Neural cell (in vitro differentiated cells): Measurements from ENCODE around the gene HEXIM2. TPM values are rescaled to one million over a fixed set of nuclear protein-coding genes. Genes with fewer than 3 reads are reported as not detected.

ENCODE experiments used
- H2AFZ ChIP-seq: fragments of 200-600, 300-800 bp; sonication (generic), shearing (Covaris generic); 2 replicates; pipeline ENCODE4 v1.6.0; 2014; ENCODE audit warnings: low read depth, mild to moderate bottlenecking, antibody characterized with exemption, low read length, moderate library complexity
- H3F3A ChIP-seq: fragments of 200-600 bp; shearing (Covaris generic); 2 replicates; pipeline ENCODE4 v1.6.1; 2016; ENCODE audit warnings: mild to moderate bottlenecking, moderate library complexity, mixed read lengths, antibody characterized with exemption, low read length; ENCODE audit not compliant: insufficient read depth, poor library complexity, severe bottlenecking
- H3K27ac ChIP-seq: fragments of 200-600, 300-800 bp; sonication (generic), shearing (Covaris generic); 2 replicates; pipeline ENCODE4 v1.5.1; 2014; ENCODE audit warnings: mild to moderate bottlenecking, low read length, moderate library complexity
- H3K27me3 ChIP-seq: fragments of 300-800, 200-600 bp; sonication (generic), shearing (Covaris generic); 2 replicates; pipeline ENCODE4 v1.6.0; 2014; ENCODE audit warnings: mild to moderate bottlenecking, low read depth, low read length, moderate library complexity; ENCODE audit not compliant: insufficient read depth
- H3K36me3 ChIP-seq: fragments of 300-800, 200-600 bp; sonication (generic), shearing (Covaris generic); 2 replicates; pipeline ENCODE4 v1.5.1; 2014; ENCODE audit warnings: mild to moderate bottlenecking, antibody characterized with exemption, low read length, moderate library complexity; ENCODE audit not compliant: insufficient read depth
- H3K4me2 ChIP-seq: fragments of 300-800, 200-600 bp; sonication (generic), shearing (Covaris generic); 2 replicates; pipeline ENCODE4 v1.6.0; 2014; ENCODE audit warnings: mild to moderate bottlenecking, low read length
- H3K4me3 ChIP-seq: fragments of 300-800, 200-600 bp; sonication (generic), shearing (Covaris generic); 2 replicates; pipeline ENCODE4 v1.5.1; 2014; ENCODE audit warnings: mild to moderate bottlenecking, low read length, moderate library complexity
- H3K79me2 ChIP-seq: fragments of 200-600 bp; shearing (Covaris generic); replicated peaks from 2 replicates; pipeline ENCODE4 v1.6.0; 2014; ENCODE audit warnings: mild to moderate bottlenecking, low read length, moderate library complexity; ENCODE audit not compliant: insufficient read depth
- H3K9ac ChIP-seq: fragments of 300-800, 200-600 bp; sonication (generic), shearing (Covaris generic); 2 replicates; pipeline ENCODE4 v1.6.1; 2016; ENCODE audit warnings: mild to moderate bottlenecking, low read length, mixed read lengths
- H3K9me2 ChIP-seq: fragments of 200-600 bp; shearing (Covaris generic); 2 replicates; pipeline ENCODE4 v1.6.1; 2016; ENCODE audit warnings: mild to moderate bottlenecking, low read length, mixed read lengths; ENCODE audit not compliant: insufficient read depth
- H3K9me3 ChIP-seq: fragments of 200-600, 300-800 bp; sonication (generic), shearing (Covaris generic); 2 replicates; pipeline ENCODE4 v1.6.1; 2016; ENCODE audit warnings: mild to moderate bottlenecking, mixed run types, low read length, moderate library complexity, mixed read lengths
- H4K20me1 ChIP-seq: fragments of 200-600 bp; shearing (Covaris generic); 2 replicates; pipeline ENCODE4 v1.6.1; 2016; ENCODE audit warnings: mild to moderate bottlenecking, mixed run types; ENCODE audit not compliant: insufficient read depth
- EP300 ChIP-seq: fragments of 450-650 bp; conservative IDR thresholded peaks from 2 replicates; pipeline ENCODE4 v1.6.1; 2014; ENCODE audit warnings: antibody characterized with exemption, mild to moderate bottlenecking, moderate library complexity; ENCODE audit not compliant: poor library complexity, severe bottlenecking
- EZH2 ChIP-seq: fragments of 200-600, 300-800 bp; shearing (Covaris generic), sonication (generic); IDR thresholded peaks from 2 replicates; pipeline ENCODE4 v1.6.1; 2014; ENCODE audit warnings: antibody characterized with exemption, low read length, borderline replicate concordance, mild to moderate bottlenecking; ENCODE audit not compliant: insufficient read depth, poor library complexity, severe bottlenecking
- MXI1 ChIP-seq: fragments of 450-650 bp; conservative IDR thresholded peaks from 2 replicates; pipeline ENCODE4 v1.6.1; 2014; ENCODE audit warnings: antibody characterized with exemption, mild to moderate bottlenecking; ENCODE audit not compliant: poor library complexity, severe bottlenecking
- POLR2AphosphoS5 ChIP-seq: IDR thresholded peaks from 2 replicates; pipeline ENCODE4 v1.6.1; 2012
- RAD21 ChIP-seq: fragments of 450-650 bp; conservative IDR thresholded peaks from 2 replicates; pipeline ENCODE4 v1.6.1; 2014; ENCODE audit warnings: antibody characterized with exemption, mild to moderate bottlenecking, moderate library complexity
- SMC3 ChIP-seq: fragments of 450-650 bp; conservative IDR thresholded peaks from 2 replicates; pipeline ENCODE4 v1.6.1; 2014; ENCODE audit warnings: antibody characterized with exemption, mild to moderate bottlenecking, moderate library complexity; ENCODE audit not compliant: poor library complexity
- TAF1 ChIP-seq: IDR thresholded peaks from 2 replicates; pipeline ENCODE4 v1.6.1; 2012; ENCODE audit warnings: low read depth
- polyA plus RNA-seq: library from polyadenylated mRNA; depleted of rRNA; stranded (reverse); fragments of >200 nt; gene quantifications from 2 replicates; pipeline ENCODE4 v1.2.3, GENCODE V29; 2014
- TF ChIP-seq, protein P1 (sequence below): fragments of 450-650 bp; IDR thresholded peaks from 2 replicates; pipeline ENCODE4 v1.5.1; 2014; ENCODE audit warnings: antibody characterized with exemption, mild to moderate bottlenecking, moderate library complexity; ENCODE audit not compliant: poor library complexity, severe bottlenecking
- TF ChIP-seq, protein P2 (sequence below): IDR thresholded peaks from 2 replicates; pipeline ENCODE4 v1.6.1; 2012; ENCODE audit warnings: borderline replicate concordance

HEXIM2 gene
- polyA plus RNA-seq, 1 donor from 2014 or later = 13.9 TPM

- peaks cover 4% of the 10 kb centered on the region for H4K20me1 ChIP-seq
- no peaks in the 10 kb centered on the region for H3K27me3 ChIP-seq
- H3K27ac ChIP-seq = peak overlapping the region; percentile 93
- peaks cover 4% of the 10 kb centered on the region for H3F3A ChIP-seq
- no peak overlapping the region for H2AFZ ChIP-seq
- peak overlapping the region; percentile 86 for H3K4me3 ChIP-seq
- H3K36me3 ChIP-seq = no peaks in the 10 kb centered on the region
- H3K4me2 ChIP-seq = peak overlapping the region; percentile 100
- H3K9me3 ChIP-seq = no peaks in the 10 kb centered on the region
- H3K9ac ChIP-seq = peak overlapping the region; percentile 81
- H3K9me2 ChIP-seq = no peaks in the 10 kb centered on the region
- TF ChIP-seq RAD21 (peak; percentile 57), POLR2AphosphoS5 (peak; percentile 28), TAF1 (no peak), EZH2 (no peak), SMC3 (peak; percentile 55), EP300 (no peak), MXI1 (no peak)
- TF ChIP-seq, protein P1, sequence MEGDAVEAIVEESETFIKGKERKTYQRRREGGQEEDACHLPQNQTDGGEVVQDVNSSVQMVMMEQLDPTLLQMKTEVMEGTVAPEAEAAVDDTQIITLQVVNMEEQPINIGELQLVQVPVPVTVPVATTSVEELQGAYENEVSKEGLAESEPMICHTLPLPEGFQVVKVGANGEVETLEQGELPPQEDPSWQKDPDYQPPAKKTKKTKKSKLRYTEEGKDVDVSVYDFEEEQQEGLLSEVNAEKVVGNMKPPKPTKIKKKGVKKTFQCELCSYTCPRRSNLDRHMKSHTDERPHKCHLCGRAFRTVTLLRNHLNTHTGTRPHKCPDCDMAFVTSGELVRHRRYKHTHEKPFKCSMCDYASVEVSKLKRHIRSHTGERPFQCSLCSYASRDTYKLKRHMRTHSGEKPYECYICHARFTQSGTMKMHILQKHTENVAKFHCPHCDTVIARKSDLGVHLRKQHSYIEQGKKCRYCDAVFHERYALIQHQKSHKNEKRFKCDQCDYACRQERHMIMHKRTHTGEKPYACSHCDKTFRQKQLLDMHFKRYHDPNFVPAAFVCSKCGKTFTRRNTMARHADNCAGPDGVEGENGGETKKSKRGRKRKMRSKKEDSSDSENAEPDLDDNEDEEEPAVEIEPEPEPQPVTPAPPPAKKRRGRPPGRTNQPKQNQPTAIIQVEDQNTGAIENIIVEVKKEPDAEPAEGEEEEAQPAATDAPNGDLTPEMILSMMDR = peak; percentile 88
- TF ChIP-seq, protein P2, sequence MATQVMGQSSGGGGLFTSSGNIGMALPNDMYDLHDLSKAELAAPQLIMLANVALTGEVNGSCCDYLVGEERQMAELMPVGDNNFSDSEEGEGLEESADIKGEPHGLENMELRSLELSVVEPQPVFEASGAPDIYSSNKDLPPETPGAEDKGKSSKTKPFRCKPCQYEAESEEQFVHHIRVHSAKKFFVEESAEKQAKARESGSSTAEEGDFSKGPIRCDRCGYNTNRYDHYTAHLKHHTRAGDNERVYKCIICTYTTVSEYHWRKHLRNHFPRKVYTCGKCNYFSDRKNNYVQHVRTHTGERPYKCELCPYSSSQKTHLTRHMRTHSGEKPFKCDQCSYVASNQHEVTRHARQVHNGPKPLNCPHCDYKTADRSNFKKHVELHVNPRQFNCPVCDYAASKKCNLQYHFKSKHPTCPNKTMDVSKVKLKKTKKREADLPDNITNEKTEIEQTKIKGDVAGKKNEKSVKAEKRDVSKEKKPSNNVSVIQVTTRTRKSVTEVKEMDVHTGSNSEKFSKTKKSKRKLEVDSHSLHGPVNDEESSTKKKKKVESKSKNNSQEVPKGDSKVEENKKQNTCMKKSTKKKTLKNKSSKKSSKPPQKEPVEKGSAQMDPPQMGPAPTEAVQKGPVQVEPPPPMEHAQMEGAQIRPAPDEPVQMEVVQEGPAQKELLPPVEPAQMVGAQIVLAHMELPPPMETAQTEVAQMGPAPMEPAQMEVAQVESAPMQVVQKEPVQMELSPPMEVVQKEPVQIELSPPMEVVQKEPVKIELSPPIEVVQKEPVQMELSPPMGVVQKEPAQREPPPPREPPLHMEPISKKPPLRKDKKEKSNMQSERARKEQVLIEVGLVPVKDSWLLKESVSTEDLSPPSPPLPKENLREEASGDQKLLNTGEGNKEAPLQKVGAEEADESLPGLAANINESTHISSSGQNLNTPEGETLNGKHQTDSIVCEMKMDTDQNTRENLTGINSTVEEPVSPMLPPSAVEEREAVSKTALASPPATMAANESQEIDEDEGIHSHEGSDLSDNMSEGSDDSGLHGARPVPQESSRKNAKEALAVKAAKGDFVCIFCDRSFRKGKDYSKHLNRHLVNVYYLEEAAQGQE = no peak
- peaks cover 24% of the 10 kb centered on the region for H3K79me2 ChIP-seq
Observed at GRCh38 chr17:45149037-45149668, 12.5 kb upstream of the HEXIM2 start.

DNA sequence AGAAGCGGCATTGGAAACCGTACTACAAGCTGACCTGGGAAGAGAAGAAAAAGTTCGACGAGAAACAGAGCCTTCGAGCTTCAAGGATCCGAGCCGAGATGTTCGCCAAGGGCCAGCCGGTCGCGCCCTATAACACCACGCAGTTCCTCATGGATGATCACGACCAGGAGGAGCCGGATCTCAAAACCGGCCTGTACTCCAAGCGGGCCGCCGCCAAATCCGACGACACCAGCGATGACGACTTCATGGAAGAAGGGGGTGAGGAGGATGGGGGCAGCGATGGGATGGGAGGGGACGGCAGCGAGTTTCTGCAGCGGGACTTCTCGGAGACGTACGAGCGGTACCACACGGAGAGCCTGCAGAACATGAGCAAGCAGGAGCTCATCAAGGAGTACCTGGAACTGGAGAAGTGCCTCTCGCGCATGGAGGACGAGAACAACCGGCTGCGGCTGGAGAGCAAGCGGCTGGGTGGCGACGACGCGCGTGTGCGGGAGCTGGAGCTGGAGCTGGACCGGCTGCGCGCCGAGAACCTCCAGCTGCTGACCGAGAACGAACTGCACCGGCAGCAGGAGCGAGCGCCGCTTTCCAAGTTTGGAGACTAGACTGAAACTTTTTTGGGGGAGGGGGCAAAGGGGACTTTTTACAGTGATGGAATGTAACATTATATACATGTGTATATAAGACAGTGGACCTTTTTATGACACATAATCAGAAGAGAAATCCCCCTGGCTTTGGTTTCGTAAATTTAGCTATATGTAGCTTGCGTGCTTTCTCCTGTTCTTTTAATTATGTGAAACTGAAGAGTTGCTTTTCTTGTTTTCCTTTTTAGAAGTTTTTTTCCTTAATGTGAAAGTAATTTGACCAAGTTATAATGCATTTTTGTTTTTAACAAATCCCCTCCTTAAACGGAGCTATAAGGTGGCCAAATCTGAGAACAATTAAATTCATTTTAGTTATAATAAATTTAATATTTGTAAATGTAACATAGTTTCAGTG lies 11.7 kb upstream of the HEXIM2 start:
- Histone ChIP-seq H3K27me3 (no peaks in the 10 kb centered on the region), H3F3A (peaks cover 4% of the 10 kb centered on the region), H3K9me3 (no peaks in the 10 kb centered on the region), H3K79me2 (peaks cover 24% of the 10 kb centered on the region), H3K9ac (peak overlapping the region; percentile 81), H3K9me2 (no peaks in the 10 kb centered on the region), H4K20me1 (peaks cover 4% of the 10 kb centered on the region), H3K4me2 (peak overlapping the region; percentile 100), H3K36me3 (no peaks in the 10 kb centered on the region), H3K4me3 (peak overlapping the region; percentile 86), H2AFZ (no peak overlapping the region), H3K27ac (peak overlapping the region; percentile 93)
- TF ChIP-seq POLR2AphosphoS5 (peak; percentile 24), TAF1 (no peak), MXI1 (peak; percentile 40)
